Neutrophil (primary cell): ENCODE data around the gene MYO16.

Experiments used
- H3K27ac ChIP-seq: fragments of 200-600 bp; sonication (generic); 2 replicates; pipeline ENCODE4 v1.5.1; 2016; ENCODE audit warnings: mild to moderate bottlenecking, moderate library complexity
- H3K27me3 ChIP-seq: fragments of 200-600 bp; sonication (generic); 2 replicates; pipeline ENCODE4 v1.6.0; 2016; ENCODE audit warnings: mild to moderate bottlenecking
- H3K36me3 ChIP-seq: fragments of 200-600 bp; sonication (generic); 2 replicates; pipeline ENCODE4 v1.5.1; 2017
- H3K4me1 ChIP-seq, 2 experiments: fragments of 200-600 bp in 1 of 2; sonication (generic) in 1 of 2; 1 replicate in 1 of 2; 2 replicates in 1 of 2; pipeline versions ENCODE4 v1.5.1 to v1.6.1; 2013 to 2016; ENCODE audit warnings: low read depth in 1 of 2, low read length in 1 of 2, mild to moderate bottlenecking in 1 of 2, moderate library complexity in 1 of 2; ENCODE audit not compliant: control insufficient read depth in 1 of 2, insufficient read depth in 1 of 2
- H3K4me3 ChIP-seq, 2 experiments: fragments of 200-600 bp in 1 of 2; sonication (generic) in 1 of 2; 1 replicate in 1 of 2; 2 replicates in 1 of 2; pipeline ENCODE4 v1.5.1; 2013 to 2016; ENCODE audit warnings: low read depth in 1 of 2, low read length in 1 of 2, mild to moderate bottlenecking in 1 of 2, moderate library complexity in 1 of 2
- H3K9me3 ChIP-seq: fragments of 200-600 bp; sonication (generic); 2 replicates; pipeline ENCODE4 v1.5.1; 2016
- TF ChIP-seq, protein P1 (sequence below): fragments of 200-600 bp; sonication (generic); IDR thresholded peaks from 2 replicates; pipeline ENCODE4 v1.5.1; 2016; ENCODE audit warnings: antibody characterized with exemption

The MYO16 gene

DNA sequence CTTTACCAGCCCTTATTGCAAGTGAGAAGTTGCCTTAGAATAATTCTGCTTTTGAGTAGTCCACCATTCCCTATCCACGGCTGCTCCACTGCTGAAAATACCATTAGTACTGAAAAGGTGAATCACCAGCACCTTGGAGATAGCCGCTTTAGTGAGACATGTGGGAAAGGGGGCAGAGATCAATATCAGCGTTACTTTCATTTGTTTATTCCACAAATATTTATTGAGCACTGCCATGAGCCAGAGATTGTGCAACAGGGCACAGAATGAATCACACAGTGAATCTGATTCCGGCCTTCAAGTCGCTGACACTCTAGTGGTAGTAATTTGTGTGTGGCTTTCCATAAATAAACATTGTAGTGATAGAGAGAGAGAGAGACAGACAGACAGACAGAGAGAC is 31.5 kb upstream of the MYO16 start:
- no peaks in the 10 kb centered on the region for H3K36me3 ChIP-seq
- TF ChIP-seq, protein P1, sequence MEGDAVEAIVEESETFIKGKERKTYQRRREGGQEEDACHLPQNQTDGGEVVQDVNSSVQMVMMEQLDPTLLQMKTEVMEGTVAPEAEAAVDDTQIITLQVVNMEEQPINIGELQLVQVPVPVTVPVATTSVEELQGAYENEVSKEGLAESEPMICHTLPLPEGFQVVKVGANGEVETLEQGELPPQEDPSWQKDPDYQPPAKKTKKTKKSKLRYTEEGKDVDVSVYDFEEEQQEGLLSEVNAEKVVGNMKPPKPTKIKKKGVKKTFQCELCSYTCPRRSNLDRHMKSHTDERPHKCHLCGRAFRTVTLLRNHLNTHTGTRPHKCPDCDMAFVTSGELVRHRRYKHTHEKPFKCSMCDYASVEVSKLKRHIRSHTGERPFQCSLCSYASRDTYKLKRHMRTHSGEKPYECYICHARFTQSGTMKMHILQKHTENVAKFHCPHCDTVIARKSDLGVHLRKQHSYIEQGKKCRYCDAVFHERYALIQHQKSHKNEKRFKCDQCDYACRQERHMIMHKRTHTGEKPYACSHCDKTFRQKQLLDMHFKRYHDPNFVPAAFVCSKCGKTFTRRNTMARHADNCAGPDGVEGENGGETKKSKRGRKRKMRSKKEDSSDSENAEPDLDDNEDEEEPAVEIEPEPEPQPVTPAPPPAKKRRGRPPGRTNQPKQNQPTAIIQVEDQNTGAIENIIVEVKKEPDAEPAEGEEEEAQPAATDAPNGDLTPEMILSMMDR, result no peak
- H3K27ac ChIP-seq, result no peak overlapping the region
- no peaks in the 10 kb centered on the region for H3K27me3 ChIP-seq
- H3K4me3 ChIP-seq, result no peak overlapping the region
- H3K4me1 ChIP-seq, result no peaks in the 10 kb centered on the region
- H3K9me3 ChIP-seq, result no peaks in the 10 kb centered on the region

DNA sequence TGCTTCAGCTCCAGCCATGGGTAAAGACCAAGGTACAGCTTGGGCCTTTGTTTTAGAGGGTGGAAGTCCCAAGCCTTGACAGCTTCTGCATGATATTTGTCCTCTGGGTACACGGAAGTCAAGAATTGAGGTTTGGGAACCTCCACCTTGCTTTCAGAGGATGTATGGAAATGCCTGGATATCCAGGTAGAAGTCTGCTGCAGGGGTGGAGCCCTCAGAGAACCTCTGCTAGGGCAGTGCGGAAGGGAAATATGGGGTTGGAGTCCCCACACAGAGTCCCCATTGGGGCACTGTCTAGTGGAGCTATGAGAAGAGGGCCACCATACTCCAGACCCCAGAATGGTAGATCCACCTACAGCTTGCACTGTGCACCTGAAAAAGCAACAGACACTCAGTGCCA is 23.0 kb upstream of the MYO16 start:
- Histone ChIP-seq H3K4me1 (no peaks in the 10 kb centered on the region), H3K9me3 (no peaks in the 10 kb centered on the region), H3K36me3 (no peaks in the 10 kb centered on the region), H3K27ac (no peak overlapping the region), H3K27me3 (no peaks in the 10 kb centered on the region), H3K4me3 (no peak overlapping the region)
- TF ChIP-seq, protein P1, result no peak

DNA sequence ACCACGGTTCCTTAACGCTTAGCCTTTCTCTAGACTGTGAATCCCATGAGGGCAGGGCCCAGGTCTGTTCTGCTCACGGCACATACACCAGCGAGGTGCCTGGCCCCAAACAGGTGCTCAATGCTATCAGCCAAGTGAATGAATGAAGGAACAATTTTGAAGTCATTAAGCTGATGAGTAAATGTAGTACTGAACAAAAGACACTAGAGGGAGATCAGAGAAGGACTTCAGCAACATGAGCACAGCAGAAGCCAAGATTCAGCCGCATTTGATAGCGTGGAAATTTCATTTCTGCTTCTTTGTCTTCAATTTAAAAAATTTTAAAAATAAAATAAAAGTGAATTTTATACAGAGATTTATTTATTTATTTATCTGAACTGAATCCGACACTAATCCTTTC is 20.1 kb upstream of the MYO16 start:
- Histone ChIP-seq H3K4me3 (no peak overlapping the region), H3K27me3 (no peaks in the 10 kb centered on the region), H3K9me3 (no peaks in the 10 kb centered on the region), H3K4me1 (no peaks in the 10 kb centered on the region), H3K36me3 (no peaks in the 10 kb centered on the region), H3K27ac (no peak overlapping the region)
- TF ChIP-seq, protein P1, result no peak

DNA sequence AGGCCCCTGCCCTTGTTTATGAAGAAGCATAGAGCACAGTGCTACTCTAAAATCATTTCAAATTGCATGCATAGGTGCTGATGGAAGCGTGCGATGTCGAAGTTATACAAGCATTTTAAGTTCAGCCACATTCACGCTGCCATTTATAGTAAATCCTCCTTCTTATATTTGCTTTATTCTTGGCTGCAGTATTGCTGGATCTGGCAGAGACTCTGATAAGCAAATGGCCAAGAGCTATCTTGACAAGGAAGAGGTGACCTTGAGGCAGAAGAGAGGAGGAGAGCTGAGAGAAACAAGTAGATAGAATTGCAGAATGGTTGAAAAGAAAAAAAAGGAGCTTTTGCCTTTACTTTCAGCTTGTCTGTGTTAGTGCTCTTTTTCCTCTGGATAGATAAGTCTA is 18.9 kb upstream of the MYO16 start:
- no peaks in the 10 kb centered on the region for H3K36me3 ChIP-seq
- TF ChIP-seq, protein P1, result no peak
- H3K4me1 ChIP-seq, result no peaks in the 10 kb centered on the region
- H3K27ac ChIP-seq, result no peak overlapping the region
- H3K4me3 ChIP-seq, result no peak overlapping the region
- H3K27me3 ChIP-seq, result no peaks in the 10 kb centered on the region
- H3K9me3 ChIP-seq, result no peaks in the 10 kb centered on the region

DNA sequence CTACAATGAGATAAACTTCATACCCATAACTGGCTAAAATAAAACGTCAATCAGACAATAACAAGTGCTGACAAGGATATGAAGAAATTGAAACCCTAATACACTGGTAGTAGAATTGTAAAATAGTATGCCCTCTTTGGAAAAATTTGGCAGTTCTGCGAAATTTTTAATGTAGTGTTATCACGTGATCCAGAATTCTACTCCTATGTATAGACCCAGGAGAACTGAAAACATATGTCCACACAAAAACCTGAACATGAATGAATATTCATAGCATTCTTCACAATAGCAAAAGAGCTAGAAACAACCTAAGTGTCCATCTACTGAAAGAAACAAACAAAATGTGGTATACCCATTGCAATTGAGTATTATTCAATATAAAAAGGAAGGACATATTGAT is 14.2 kb upstream of the MYO16 start:
- Histone ChIP-seq H3K4me3 (no peak overlapping the region), H3K27me3 (no peaks in the 10 kb centered on the region), H3K9me3 (no peaks in the 10 kb centered on the region), H3K36me3 (no peaks in the 10 kb centered on the region), H3K27ac (no peak overlapping the region), H3K4me1 (no peaks in the 10 kb centered on the region)
- TF ChIP-seq, protein P1, result no peak

DNA sequence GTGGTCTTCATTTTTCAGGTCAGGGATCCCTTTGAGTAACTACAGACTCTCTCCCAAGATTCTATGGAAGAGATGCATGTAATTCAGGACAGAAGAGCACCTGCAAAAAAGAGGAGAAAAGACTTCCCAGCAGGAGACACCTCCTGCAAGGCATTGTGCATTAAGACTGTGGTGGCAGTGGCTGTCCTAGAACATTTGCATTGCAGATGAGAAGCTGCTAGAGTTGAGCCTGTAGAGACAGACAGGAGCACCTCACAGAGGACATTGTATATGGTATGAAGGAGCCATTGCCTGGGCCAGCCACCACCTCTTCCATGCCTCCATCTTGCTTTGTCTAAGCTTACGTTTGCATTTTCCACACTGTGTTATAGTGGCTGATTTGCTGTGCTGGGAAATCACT is 11.2 kb upstream of the MYO16 start:
- TF ChIP-seq, protein P1, result no peak
- Histone ChIP-seq H3K4me1 (no peaks in the 10 kb centered on the region), H3K4me3 (no peak overlapping the region), H3K27ac (no peak overlapping the region), H3K9me3 (no peaks in the 10 kb centered on the region), H3K36me3 (no peaks in the 10 kb centered on the region), H3K27me3 (no peaks in the 10 kb centered on the region)
